ENCODE results near the gene SIVA1.

DNA sequence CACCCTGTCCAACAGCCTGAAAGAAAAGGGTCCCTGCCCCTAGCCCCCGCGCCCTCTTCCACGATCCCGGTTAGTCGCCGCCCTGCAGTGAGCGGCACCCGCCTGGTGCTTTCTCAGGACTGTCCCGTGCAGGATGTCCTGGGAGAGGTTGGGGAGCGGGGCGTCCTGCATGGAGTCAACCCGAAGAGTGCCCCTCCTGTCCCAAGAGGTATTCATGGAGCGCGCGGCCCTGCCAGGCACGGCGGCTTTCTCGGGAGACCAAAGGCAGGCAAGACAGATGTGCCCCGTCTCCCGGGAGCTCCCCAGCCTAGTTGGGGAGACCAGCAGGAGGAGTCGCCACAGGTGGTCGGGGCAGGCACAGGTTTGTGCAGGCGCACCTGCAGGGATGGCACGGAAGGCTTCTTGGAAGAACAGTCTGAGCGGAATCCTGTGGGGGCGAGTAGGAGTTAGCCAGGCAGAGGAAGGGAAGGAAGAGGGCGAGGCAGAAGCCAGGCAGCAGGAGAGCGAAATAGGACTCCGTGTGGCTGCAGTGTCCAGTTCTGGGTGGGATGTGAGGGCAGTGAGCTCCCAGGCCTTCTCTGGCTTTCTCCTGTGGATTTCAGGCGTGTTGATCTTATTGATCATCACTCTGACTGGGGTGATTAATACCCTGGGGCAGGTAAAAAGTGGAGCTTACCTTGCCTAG lies 723 bp downstream of the SIVA1 start:
- TF ChIP-seq, protein P1, sequence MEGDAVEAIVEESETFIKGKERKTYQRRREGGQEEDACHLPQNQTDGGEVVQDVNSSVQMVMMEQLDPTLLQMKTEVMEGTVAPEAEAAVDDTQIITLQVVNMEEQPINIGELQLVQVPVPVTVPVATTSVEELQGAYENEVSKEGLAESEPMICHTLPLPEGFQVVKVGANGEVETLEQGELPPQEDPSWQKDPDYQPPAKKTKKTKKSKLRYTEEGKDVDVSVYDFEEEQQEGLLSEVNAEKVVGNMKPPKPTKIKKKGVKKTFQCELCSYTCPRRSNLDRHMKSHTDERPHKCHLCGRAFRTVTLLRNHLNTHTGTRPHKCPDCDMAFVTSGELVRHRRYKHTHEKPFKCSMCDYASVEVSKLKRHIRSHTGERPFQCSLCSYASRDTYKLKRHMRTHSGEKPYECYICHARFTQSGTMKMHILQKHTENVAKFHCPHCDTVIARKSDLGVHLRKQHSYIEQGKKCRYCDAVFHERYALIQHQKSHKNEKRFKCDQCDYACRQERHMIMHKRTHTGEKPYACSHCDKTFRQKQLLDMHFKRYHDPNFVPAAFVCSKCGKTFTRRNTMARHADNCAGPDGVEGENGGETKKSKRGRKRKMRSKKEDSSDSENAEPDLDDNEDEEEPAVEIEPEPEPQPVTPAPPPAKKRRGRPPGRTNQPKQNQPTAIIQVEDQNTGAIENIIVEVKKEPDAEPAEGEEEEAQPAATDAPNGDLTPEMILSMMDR (IDR thresholded peaks at IDR 0.05), result no peak
- no peak for TF ChIP-seq POLR2A (IDR thresholded peaks at IDR 0.05)
